Common myeloid progenitor, CD34-positive (primary cell): ENCODE results near the gene TFAP2E.

Experiments used
- CTCF ChIA-PET: fragments of 350-600 bp; sonication (Branson Sonifier 250); formaldehyde crosslinking; loops from one replicate; lab custom pipeline; 2021; ENCODE audit warnings: antibody characterized with exemption; lab: Charles Lee
- POLR2A ChIA-PET: fragments of 350-600 bp; sonication (Branson Sonifier 250); formaldehyde crosslinking; loops from one replicate; lab custom pipeline; 2021; ENCODE audit warnings: antibody characterized with exemption; lab: Charles Lee
- DNase-seq, 3 donors: peaks; one replicate each; pipeline versions ENCODE4 v3.0.0 to v3.0.0-alpha.2; 2013
- H3K27ac ChIP-seq, 2 experiments: 1 replicate in 1 of 2; 2 replicates in 1 of 2; pipeline ENCODE4 v1.7.0; 2013; ENCODE audit warnings: inconsistent platforms in 2 of 2, low read length in 2 of 2, mild to moderate bottlenecking in 2 of 2, low read depth in 1 of 2, moderate library complexity in 1 of 2; ENCODE audit not compliant: severe bottlenecking in 2 of 2, insufficient read depth in 1 of 2, poor library complexity in 1 of 2
- H3K27me3 ChIP-seq, 5 experiments: replicated peaks in 2 of 5; 1 replicate in 3 of 5; 2 replicates in 2 of 5; pipeline versions ENCODE4 v1.6.1 to v1.7.0; 2013; ENCODE audit warnings: low read length in 4 of 5, mild to moderate bottlenecking in 2 of 5, moderate library complexity in 2 of 5, inconsistent platforms in 1 of 5; ENCODE audit not compliant: insufficient read depth in 5 of 5, control insufficient read depth in 4 of 5
- H3K36me3 ChIP-seq, 4 experiments: 1 replicate in 2 of 4; 2 replicates in 2 of 4; pipeline versions ENCODE4 v1.6.1 to v1.7.0; 2013; ENCODE audit warnings: low read length in 3 of 4, control low read depth in 1 of 4, mild to moderate bottlenecking in 1 of 4; ENCODE audit not compliant: control insufficient read depth in 4 of 4, insufficient read depth in 4 of 4
- H3K4me1 ChIP-seq, 4 experiments: 1 replicate in 3 of 4; 2 replicates in 1 of 4; pipeline versions ENCODE4 v1.6.1 to v1.7.1; 2013; ENCODE audit warnings: low read length in 3 of 4, mild to moderate bottlenecking in 3 of 4, control low read depth in 1 of 4, inconsistent platforms in 1 of 4, moderate library complexity in 1 of 4; ENCODE audit not compliant: control insufficient read depth in 4 of 4, insufficient read depth in 4 of 4; ENCODE audit errors: control extremely low read depth in 1 of 4
- H3K4me3 ChIP-seq, 7 experiments: 1 replicate in 4 of 7; 2 replicates in 3 of 7; pipeline versions ENCODE4 v1.5.1 to v1.7.0; 2013; ENCODE audit warnings: mild to moderate bottlenecking in 7 of 7, low read length in 6 of 7, moderate library complexity in 6 of 7, inconsistent platforms in 2 of 7, low read depth in 2 of 7, control low read depth in 1 of 7; ENCODE audit not compliant: insufficient read depth in 4 of 7, control insufficient read depth in 1 of 7; ENCODE audit errors: extremely low read depth in 1 of 7
- H3K9me3 ChIP-seq, 5 experiments: 1 replicate in 4 of 5; 2 replicates in 1 of 5; pipeline versions ENCODE4 v1.6.1 to v1.7.1; 2013; ENCODE audit warnings: low read length in 4 of 5, mild to moderate bottlenecking in 2 of 5, inconsistent platforms in 1 of 5, low read depth in 1 of 5, moderate library complexity in 1 of 5; ENCODE audit not compliant: control insufficient read depth in 4 of 5, insufficient read depth in 2 of 5; ENCODE audit errors: control extremely low read depth in 1 of 5
- WGBS: methylation state at CpG from one replicate; pipeline ENCODE4 v1.1.5; 2013; ENCODE audit not compliant: insufficient coverage; 5-methylcytosine and 5-hydroxymethylcytosine counted together

TFAP2E gene

DNA sequence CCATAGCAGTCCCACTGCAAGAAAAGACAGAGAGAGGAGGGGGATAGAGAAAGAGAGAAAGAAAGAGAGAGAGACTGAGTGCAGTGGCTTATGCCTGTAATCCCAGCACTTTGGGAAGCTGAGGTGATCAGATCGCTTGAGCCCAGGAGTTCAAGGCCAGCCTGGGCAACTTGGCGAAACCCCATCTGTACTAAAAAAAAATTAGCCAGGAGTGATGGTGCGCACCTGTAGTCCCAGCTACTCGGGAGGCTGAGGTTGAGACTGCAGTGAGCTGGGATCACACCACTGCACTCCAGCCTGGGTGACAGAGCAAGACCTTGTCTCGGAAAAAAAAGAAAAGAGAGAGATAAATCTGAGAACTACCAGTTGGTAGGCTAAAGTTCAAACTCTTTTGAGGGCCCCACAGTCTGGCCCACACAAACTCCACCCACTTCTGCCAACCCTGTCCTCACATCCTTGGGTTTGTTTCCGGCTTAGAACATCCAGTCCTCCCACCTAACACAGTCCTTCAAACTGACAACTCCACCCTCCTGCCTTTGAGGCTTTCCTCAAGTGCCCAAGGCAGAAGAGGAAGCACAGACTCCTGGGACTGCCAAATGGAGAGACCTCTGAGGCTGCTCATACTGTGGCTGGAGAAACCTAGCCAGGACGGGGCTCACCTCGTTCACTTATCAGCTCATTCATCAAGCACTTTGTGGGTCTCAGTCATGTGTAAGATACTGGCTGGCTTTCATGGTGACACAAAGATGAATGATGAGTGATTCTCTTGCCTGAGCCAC lies 20.1 kb downstream of the TFAP2E start:
- POLR2A ChIA-PET: interaction anchor here (1.2 kb wide), 1 partner anchor 16 kb away, joined by 4 read pairs; no protein-coding TSS in a partner anchor
- Histone ChIP-seq H3K27ac (no peak overlapping the region), H3K4me3 (no peak overlapping the region), H3K9me3 (no peaks in the 10 kb centered on the region), H3K27me3 (no peaks in the 10 kb centered on the region), H3K4me1 (peaks cover 0 to 12% (median 6%) of the 10 kb centered on the region in 4 experiments), H3K36me3 (peaks cover 0 to 35% (median 20%) of the 10 kb centered on the region in 4 experiments)
- CTCF ChIA-PET: interaction anchor here (1.0 to 1.4 kb wide), 4 partner anchors 16 to 183 kb away, joined by 3 to 4 read pairs (median 4); no protein-coding TSS in a partner anchor
- 76% methylated on average over 6 of the region's 8 CpGs for WGBS
- peak in 2 of 3 donors; percentile 48 to 53 for DNase-seq

GRCh38 chr1:35594005-35594760 lies 21.1 kb downstream of the TFAP2E start:
- WGBS: 94% methylated on average over 6 of the region's 9 CpGs
- no peak for DNase-seq
- H3K4me3 ChIP-seq: no peak overlapping the region
- CTCF ChIA-PET: interaction anchor here (1.0 to 1.4 kb wide), 4 partner anchors 15 to 182 kb away, joined by 3 to 4 read pairs (median 4); no protein-coding TSS in a partner anchor
- peaks cover 0 to 12% (median 6%) of the 10 kb centered on the region in 4 experiments for H3K4me1 ChIP-seq
- no peaks in the 10 kb centered on the region for H3K27me3 ChIP-seq
- no peak overlapping the region for H3K27ac ChIP-seq
- peaks cover 0 to 38% (median 19%) of the 10 kb centered on the region in 4 experiments for H3K36me3 ChIP-seq
- POLR2A ChIA-PET: interaction anchor here (1.2 kb wide), 1 partner anchor 17 kb away, joined by 4 read pairs; no protein-coding TSS in a partner anchor
- H3K9me3 ChIP-seq: no peaks in the 10 kb centered on the region

- WGBS: 100% methylated on average over 5 of the region's 7 CpGs
- ChIA-PET POLR2A (no interaction called here), CTCF (no interaction called here)
- no peaks in the 10 kb centered on the region for H3K27me3 ChIP-seq
- DNase-seq: no peak
- peaks cover 0 to 12% (median 6%) of the 10 kb centered on the region in 4 experiments for H3K4me1 ChIP-seq
- H3K27ac ChIP-seq: no peak overlapping the region
- H3K9me3 ChIP-seq: no peaks in the 10 kb centered on the region
- peaks cover 4 to 39% (median 12%) of the 10 kb centered on the region in 4 experiments for H3K36me3 ChIP-seq
- no peak overlapping the region for H3K4me3 ChIP-seq
Observed at GRCh38 chr1:35595684-35596083, 22.6 kb downstream of the TFAP2E start.

DNA sequence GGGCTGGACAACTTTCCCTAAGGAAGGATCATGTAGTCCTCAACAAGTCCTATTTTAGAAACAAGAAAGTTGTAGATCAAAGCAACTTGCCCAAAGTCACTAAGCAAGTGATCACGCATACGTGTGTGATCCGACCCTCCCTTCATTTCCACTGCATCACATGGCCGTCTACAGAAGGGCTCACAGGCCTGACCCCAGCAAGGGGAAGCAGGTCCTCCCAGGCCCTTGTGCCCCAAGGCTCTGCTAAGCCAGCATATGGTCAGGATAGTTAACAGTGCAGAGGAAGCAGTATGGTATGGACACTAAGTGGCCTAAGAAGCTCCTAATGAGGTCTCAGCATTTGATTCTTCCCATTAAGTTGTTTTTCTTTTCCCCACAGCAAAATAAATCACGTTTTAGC lies 24.8 kb downstream of the TFAP2E start:
- ChIA-PET POLR2A (no interaction called here), CTCF (no interaction called here)
- no CpG with 5 or more reads among the region's 5 CpGs for WGBS
- Histone ChIP-seq H3K27ac (no peak overlapping the region), H3K4me3 (no peak overlapping the region), H3K27me3 (no peaks in the 10 kb centered on the region), H3K4me1 (peaks cover 0 to 8% (median 5%) of the 10 kb centered on the region in 4 experiments), H3K9me3 (no peaks in the 10 kb centered on the region), H3K36me3 (peaks cover 9 to 48% (median 16%) of the 10 kb centered on the region in 4 experiments)
- DNase-seq: no peak

GRCh38 chr1:35598895-35599294 lies 25.8 kb downstream of the TFAP2E start:
- peaks cover 12 to 52% (median 21%) of the 10 kb centered on the region in 4 experiments for H3K36me3 ChIP-seq
- no peaks in the 10 kb centered on the region for H3K4me1 ChIP-seq
- DNase-seq: no peak
- 100% methylated on average over 1 of the region's 2 CpGs for WGBS
- H3K4me3 ChIP-seq: no peak overlapping the region
- ChIA-PET POLR2A (interaction anchor here (1.2 kb wide), 1 partner anchor 21 kb away, joined by 3 read pairs; no protein-coding TSS in a partner anchor), CTCF (interaction anchor here (1.7 kb wide), 1 partner anchor 16 kb away, joined by 3 read pairs; no protein-coding TSS in a partner anchor)
- no peak overlapping the region for H3K27ac ChIP-seq
- H3K27me3 ChIP-seq: no peaks in the 10 kb centered on the region
- no peaks in the 10 kb centered on the region for H3K9me3 ChIP-seq

DNA sequence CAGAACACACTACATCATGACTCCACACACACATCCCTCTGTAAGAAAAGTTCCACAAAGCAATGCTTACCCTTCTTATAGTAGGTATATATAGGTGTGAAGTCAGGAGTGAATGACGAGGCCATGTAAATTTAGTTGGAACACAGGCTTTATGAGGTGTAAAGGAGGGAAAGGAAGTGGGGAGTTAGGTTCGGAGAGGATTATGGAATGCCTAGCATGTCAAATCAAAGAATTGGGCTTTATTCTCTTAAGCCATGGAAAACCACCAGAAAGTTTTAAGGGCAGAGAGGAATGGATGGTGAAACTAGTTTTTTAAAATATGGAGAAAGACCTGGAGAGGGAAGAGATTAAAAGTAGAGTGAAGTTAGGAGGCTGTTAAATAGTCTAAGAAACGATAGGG lies 26.3 kb downstream of the TFAP2E start:
- 97% methylated on average over 3 of the region's 3 CpGs for WGBS
- peaks cover 12 to 52% (median 24%) of the 10 kb centered on the region in 4 experiments for H3K36me3 ChIP-seq
- no peaks in the 10 kb centered on the region for H3K9me3 ChIP-seq
- ChIA-PET CTCF (interaction anchor here (1.7 kb wide), 1 partner anchor 16 kb away, joined by 3 read pairs; no protein-coding TSS in a partner anchor), POLR2A (interaction anchor here (1.2 kb wide), 1 partner anchor 21 kb away, joined by 3 read pairs; no protein-coding TSS in a partner anchor)
- no peaks in the 10 kb centered on the region for H3K4me1 ChIP-seq
- DNase-seq: no peak
- H3K27me3 ChIP-seq: no peaks in the 10 kb centered on the region
- no peak overlapping the region for H3K27ac ChIP-seq
- H3K4me3 ChIP-seq: no peak overlapping the region
